ENCODE data around the gene PLXNA4. TPM values are rescaled to one million over a fixed set of nuclear protein-coding genes. Genes with fewer than 3 reads are reported as not detected.

Gene PLXNA4
- total RNA-seq, 1 experiment from 2014 or later = not detected

DNA sequence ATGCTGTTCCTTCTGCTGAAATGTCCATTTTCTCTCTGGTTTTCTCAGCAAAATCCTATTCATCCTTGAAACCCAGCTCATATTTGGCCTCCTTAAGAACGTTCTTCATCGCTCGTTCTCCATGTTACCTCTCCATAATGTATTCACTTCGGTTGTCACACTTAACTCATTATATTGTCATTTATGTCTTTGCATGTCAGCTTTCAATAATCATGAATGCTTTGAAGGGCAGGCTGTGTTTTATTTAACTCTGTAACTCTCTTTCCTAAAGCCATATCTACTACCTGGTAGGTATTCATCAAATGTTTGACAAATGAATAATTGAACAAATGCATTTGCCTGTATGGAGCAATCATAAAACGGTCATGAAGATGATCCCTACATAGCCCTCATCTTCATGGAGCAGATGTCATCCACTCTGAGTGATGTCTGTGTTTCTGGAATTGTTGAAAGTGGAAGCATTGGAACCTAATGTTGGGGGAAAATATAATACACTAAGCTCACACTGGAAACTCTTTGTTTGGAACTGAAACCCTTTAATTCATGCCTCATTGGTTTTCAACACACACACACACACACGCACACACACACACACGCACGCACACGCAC is 303.4 kb downstream of the PLXNA4 start:
- Histone ChIP-seq H3K4me3 (no peak overlapping the region), H3K36me3 (no peaks in the 10 kb centered on the region), H3K9me3 (no peaks in the 10 kb centered on the region), H3K27me3 (no peaks in the 10 kb centered on the region)
- DNase-seq = no peak

DNA sequence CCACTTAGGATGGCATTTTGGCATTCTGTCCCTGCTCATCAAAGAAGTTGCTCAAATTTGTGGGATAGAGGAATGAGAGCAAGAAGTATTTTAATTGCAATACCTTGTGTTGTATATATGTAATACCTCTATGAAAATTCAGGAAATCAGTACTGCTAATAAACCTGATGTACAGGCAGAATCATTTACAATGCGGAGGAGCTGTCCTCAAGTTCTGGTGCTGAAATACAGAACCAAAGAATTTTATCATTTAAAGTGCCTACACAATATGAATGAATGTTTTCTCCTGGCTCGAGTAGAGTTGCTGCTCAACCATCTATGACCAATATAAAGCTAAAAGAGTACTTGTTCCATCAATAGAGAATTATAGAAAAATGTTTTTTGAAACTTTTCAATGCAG is 305.8 kb downstream of the PLXNA4 start:
- Histone ChIP-seq H3K36me3 (no peaks in the 10 kb centered on the region), H3K27me3 (no peaks in the 10 kb centered on the region), H3K9me3 (no peaks in the 10 kb centered on the region), H3K4me3 (no peak overlapping the region)
- no peak for DNase-seq

DNA sequence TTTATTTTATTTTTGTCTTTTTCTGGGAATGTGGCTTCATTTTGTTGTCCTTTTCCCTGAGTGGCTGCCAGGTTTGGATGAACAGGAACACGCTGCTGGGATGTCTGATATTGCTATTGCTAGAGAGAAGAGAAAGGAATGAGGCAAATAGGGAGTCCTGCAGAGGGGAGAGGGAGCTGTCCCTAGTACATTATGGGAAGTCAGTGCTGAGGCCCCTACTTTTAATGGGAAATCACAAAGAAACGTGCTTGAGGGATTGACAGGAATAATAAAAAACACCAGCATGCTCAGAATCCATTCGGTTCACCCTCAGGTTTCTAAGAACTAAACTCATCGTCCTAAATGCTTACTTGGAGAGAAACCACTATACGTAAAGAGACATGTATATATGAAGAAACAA is 306.6 kb downstream of the PLXNA4 start:
- DNase-seq = no peak
- Histone ChIP-seq H3K36me3 (no peaks in the 10 kb centered on the region), H3K4me3 (no peak overlapping the region), H3K9me3 (no peaks in the 10 kb centered on the region), H3K27me3 (no peaks in the 10 kb centered on the region)

DNA sequence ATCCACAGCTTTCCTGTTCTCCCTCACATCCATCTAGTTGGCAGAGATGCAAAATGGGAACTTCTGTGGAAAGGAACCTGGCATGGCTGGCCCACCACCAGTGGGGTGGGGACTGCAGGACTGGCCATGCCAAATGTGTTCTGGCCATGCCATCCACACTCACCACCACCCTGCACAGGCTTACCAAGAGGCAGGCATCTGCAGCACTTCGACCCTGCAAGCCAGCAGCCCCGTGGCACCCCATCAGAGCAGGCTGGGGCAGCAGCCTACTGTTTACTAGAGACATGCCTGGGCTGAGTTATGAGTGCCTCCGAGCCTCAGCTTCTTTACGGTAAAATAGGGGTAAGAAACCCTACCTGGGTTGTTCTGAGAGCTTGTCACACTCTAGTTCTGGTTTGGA is 313.1 kb downstream of the PLXNA4 start:
- H3K36me3 ChIP-seq = no peaks in the 10 kb centered on the region
- no peaks in the 10 kb centered on the region for H3K9me3 ChIP-seq
- H3K4me3 ChIP-seq = no peak overlapping the region
- no peaks in the 10 kb centered on the region for H3K27me3 ChIP-seq
- no peak for DNase-seq

DNA sequence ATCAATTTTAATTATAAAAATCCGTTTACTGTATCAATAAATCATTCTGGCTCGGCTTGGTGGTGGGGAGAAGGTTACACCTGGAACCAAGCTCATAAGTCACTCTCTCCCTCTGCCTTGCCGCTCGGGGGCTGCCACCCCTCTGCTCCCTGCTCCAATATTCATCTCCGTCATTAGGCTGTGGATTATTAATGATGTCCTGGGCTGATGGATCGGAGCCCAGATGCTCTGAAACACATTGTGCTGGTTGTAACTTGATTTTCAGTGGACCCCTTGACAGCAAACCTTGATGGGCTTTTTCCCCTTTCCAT is 314.2 kb downstream of the PLXNA4 start:
- Histone ChIP-seq H3K36me3 (no peaks in the 10 kb centered on the region), H3K9me3 (no peaks in the 10 kb centered on the region), H3K27me3 (no peaks in the 10 kb centered on the region), H3K4me3 (no peak overlapping the region)
- DNase-seq = no peak

GRCh38 chr7:132261327-132262159 is 314.7 kb downstream of the PLXNA4 start:
- no peaks in the 10 kb centered on the region for H3K36me3 ChIP-seq
- H3K4me3 ChIP-seq = no peak overlapping the region
- no peaks in the 10 kb centered on the region for H3K9me3 ChIP-seq
- no peaks in the 10 kb centered on the region for H3K27me3 ChIP-seq
- DNase-seq = no peak

GRCh38 chr7:132258231-132258630 is 318.0 kb downstream of the PLXNA4 start:
- H3K4me3 ChIP-seq = no peak overlapping the region
- DNase-seq = no peak
- H3K36me3 ChIP-seq = no peaks in the 10 kb centered on the region
- no peaks in the 10 kb centered on the region for H3K9me3 ChIP-seq
- no peaks in the 10 kb centered on the region for H3K27me3 ChIP-seq

DNA sequence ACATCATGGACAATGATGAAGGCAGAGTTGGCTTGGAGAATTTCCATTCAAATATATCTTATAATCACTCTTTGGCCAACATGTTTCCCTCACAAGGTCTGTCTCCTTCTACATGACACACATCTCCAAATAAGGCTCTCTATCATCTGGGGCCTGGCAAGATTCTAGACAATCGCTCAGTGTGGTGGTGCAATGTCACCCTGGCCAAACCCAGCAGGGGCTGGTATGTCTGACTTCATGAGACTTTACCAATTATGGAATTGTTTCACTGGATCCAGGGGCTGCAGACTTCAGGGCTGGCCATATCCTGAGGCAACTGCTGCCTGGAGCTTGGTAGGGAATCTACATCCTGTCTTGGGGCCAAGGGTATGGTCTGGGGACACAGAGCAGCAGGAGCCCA is 319.0 kb downstream of the PLXNA4 start:
- no peak for DNase-seq
- Histone ChIP-seq H3K36me3 (no peaks in the 10 kb centered on the region), H3K27me3 (no peaks in the 10 kb centered on the region), H3K4me3 (no peak overlapping the region), H3K9me3 (no peaks in the 10 kb centered on the region)

- Histone ChIP-seq H3K36me3 (no peaks in the 10 kb centered on the region), H3K9me3 (no peaks in the 10 kb centered on the region), H3K27me3 (no peaks in the 10 kb centered on the region), H3K4me3 (no peak overlapping the region)
- no peak for DNase-seq
Observed at GRCh38 chr7:132256721-132257212, 319.5 kb downstream of the PLXNA4 start.

- DNase-seq = no peak
- H3K36me3 ChIP-seq = no peaks in the 10 kb centered on the region
- H3K27me3 ChIP-seq = no peaks in the 10 kb centered on the region
- H3K9me3 ChIP-seq = no peaks in the 10 kb centered on the region
- no peak overlapping the region for H3K4me3 ChIP-seq
Observed at GRCh38 chr7:132255898-132256297, 320.4 kb downstream of the PLXNA4 start.

DNA sequence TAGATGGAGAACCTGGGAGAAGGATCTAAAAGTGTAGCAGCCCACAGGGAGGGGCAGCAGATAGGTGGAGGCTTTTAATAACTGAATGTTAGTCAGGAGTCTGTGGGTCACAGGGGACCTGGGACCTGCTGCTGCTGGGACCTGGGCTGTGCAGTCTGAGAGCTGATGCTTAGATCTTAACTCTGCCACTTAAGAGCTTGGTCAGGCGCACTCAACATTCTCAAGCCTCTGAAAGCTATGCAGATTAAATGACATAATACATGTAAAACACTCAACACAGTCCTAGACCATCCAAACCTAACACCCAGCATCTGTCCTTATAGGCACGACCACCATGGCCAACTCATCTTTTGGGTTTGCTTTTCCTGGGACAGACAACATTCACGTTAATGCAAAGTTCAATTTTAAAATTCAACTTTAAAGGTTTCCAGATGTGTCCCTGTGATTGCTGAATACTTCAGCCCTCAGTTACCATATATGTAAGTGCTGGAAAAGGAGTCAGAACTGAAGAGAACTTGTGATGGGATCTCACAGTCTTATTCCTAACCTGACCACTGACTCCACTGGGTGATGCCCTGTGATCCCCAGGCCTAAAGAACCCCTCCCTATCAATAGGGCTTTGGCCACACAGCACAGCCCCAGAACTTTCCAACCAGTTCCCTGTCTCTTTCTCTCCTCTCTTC is 321.0 kb downstream of the PLXNA4 start:
- Histone ChIP-seq H3K9me3 (no peaks in the 10 kb centered on the region), H3K4me3 (no peak overlapping the region), H3K36me3 (no peaks in the 10 kb centered on the region), H3K27me3 (no peaks in the 10 kb centered on the region)
- DNase-seq = no peak

- Histone ChIP-seq H3K27me3 (no peaks in the 10 kb centered on the region), H3K36me3 (no peaks in the 10 kb centered on the region), H3K4me3 (no peak overlapping the region), H3K9me3 (no peaks in the 10 kb centered on the region)
- DNase-seq = no peak
Observed at GRCh38 chr7:132254455-132254854, 321.8 kb downstream of the PLXNA4 start.

DNA sequence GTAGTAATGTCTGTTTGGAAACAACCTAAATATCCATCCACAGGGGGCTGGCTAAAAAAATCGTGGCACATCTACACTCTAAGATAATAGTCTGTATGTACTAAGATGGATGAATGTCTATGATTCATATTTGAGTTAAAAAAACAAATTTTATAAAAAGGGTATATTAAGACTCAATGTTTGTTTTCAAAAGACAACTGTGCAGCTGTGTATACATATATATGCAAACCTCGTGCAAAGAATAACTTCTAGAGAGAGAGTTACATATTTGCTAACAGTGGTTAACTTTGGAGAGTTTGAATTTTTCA is 323.5 kb downstream of the PLXNA4 start:
- no peaks in the 10 kb centered on the region for H3K27me3 ChIP-seq
- H3K4me3 ChIP-seq = no peak overlapping the region
- no peaks in the 10 kb centered on the region for H3K36me3 ChIP-seq
- H3K9me3 ChIP-seq = no peaks in the 10 kb centered on the region
- DNase-seq = no peak

GRCh38 chr7:132251327-132251659 is 325.0 kb downstream of the PLXNA4 start:
- Histone ChIP-seq H3K9me3 (no peaks in the 10 kb centered on the region), H3K4me3 (no peak overlapping the region), H3K27me3 (no peaks in the 10 kb centered on the region), H3K36me3 (no peaks in the 10 kb centered on the region)
- peak; percentile 78 for DNase-seq

DNA sequence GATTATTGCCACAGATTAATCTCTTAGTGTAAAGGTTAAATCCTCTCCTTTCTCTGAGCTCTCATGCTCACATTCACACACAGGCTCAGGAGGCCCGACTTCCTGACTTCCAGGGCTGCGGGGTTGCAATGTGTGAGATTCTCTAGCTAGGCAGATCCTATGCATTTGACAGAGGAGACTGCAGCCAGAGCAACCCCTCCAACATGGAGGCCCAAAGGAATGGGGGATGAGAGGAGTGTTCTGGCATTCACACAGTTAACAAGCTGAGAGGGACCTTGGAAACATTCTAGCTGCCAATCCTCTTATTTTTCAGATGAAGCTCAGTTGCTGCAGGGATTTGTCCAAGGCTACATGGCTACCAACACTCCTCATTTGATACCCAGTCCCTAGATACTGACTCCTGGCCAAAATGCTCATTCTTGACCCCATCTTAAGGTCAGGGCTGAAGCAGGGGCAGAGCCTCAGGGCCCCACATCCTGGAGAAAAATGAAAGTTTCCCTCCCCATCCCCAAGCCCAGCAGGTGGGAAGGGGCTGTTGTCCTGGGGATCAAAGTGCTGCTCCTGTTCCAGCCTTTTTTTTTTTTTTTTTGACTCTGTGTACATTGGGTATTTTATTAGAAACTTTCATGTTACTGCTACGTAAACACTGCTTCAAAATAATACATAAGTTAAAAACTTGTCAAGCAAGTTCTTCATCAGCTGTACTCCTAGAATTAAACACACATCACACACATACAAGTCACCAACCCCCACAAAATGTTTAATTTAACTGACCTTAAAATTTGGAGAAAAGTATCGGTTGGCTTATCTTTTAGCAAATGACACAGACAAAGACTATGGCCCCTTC is 325.6 kb downstream of the PLXNA4 start:
- H3K9me3 ChIP-seq = no peaks in the 10 kb centered on the region
- no peak overlapping the region for H3K4me3 ChIP-seq
- DNase-seq = no peak
- no peaks in the 10 kb centered on the region for H3K36me3 ChIP-seq
- H3K27me3 ChIP-seq = no peaks in the 10 kb centered on the region

DNA sequence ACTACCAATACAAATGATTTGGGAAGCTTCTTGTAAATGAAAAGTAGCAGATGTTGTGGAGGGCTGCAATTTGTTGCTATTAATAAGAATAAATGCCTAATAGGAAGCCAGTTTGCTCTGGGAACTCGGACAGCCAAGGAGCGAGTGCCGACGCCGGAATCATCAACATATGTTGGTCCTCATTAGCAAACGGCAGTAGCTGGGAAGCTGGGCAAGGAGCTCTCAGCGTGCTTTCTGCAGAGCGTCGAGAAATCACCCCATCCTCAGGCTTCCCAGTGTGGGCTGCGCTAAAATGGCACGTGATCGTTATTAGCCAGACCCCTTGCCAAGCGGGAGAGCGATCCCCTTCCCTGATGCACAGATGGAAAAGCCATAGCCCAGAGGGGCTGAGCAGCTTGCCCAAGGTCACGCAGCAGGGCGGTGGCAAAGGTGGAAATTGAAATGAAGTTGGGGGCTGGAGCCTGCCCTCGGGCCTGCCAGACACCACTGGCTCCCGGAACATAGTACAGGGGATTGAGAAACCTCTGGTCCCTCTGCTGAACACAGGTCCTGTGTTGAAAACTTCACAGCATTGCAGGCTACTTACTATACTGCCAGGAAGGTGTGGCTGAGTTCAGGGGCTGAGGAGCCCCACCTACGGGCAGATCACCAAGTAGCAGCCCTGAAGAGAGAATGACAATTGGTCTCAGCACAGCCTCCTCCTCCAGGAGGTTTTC is 326.9 kb downstream of the PLXNA4 start:
- H3K36me3 ChIP-seq = no peaks in the 10 kb centered on the region
- H3K27me3 ChIP-seq = no peaks in the 10 kb centered on the region
- peak; percentile 15 for DNase-seq
- no peak overlapping the region for H3K4me3 ChIP-seq
- no peaks in the 10 kb centered on the region for H3K9me3 ChIP-seq

DNA sequence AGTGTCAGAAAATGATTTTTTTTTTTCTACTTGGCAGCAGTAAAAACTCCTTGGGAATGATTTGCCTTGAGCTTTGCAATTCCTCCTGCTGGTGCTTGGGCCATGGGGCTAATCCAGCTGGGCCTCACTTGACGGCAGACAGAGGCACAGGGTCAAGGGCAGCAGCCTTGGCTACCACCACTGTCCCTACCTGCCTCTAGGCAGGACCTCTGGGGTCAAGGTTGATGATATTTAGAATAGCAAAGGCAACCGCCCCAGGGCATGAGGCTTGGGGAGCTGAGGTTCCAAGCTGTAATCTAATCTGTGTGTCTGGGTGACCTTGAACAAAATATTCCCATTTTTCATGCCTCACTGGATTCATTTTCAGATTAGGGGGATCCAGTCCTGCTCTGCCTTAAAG is 327.4 kb downstream of the PLXNA4 start:
- no peaks in the 10 kb centered on the region for H3K9me3 ChIP-seq
- no peak for DNase-seq
- H3K4me3 ChIP-seq = no peak overlapping the region
- no peaks in the 10 kb centered on the region for H3K36me3 ChIP-seq
- H3K27me3 ChIP-seq = no peaks in the 10 kb centered on the region

Measured in MG63 (cell line).